C4-2B (cell line): ENCODE measurements around the gene CDK18.

Experiments used
- ZFX ChIP-seq: fragments of 450-650 bp; IDR thresholded peaks from 2 replicates; pipeline ENCODE4 v1.6.1; 2017
- TF ChIP-seq, protein P1 (sequence below): fragments of 450-650 bp; conservative IDR thresholded peaks from 2 replicates; pipeline ENCODE4 v1.5.1; 2017; ENCODE audit warnings: mild to moderate bottlenecking

DNA sequence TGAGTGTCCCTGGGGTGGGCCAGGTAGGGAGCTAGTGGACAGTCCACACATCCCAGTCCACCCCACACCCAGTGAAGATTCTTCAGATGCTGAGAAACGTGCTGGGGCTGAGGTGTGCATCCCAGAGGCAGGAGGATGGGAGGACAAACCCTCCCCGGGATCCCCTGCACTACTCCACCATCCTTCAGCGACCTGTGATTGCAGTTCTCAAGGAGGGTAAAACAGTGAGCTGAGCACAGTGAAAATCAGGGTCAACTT is 76.4 kb downstream of the CDK18 start:
- TF ChIP-seq, protein P1, sequence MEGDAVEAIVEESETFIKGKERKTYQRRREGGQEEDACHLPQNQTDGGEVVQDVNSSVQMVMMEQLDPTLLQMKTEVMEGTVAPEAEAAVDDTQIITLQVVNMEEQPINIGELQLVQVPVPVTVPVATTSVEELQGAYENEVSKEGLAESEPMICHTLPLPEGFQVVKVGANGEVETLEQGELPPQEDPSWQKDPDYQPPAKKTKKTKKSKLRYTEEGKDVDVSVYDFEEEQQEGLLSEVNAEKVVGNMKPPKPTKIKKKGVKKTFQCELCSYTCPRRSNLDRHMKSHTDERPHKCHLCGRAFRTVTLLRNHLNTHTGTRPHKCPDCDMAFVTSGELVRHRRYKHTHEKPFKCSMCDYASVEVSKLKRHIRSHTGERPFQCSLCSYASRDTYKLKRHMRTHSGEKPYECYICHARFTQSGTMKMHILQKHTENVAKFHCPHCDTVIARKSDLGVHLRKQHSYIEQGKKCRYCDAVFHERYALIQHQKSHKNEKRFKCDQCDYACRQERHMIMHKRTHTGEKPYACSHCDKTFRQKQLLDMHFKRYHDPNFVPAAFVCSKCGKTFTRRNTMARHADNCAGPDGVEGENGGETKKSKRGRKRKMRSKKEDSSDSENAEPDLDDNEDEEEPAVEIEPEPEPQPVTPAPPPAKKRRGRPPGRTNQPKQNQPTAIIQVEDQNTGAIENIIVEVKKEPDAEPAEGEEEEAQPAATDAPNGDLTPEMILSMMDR: no peak
- TF ChIP-seq ZFX: no peak
